Peyer's patch (tissue), 4 donors: ENCODE data around the gene PICK1. TPM values are rescaled to one million over a fixed set of nuclear protein-coding genes. Genes with fewer than 3 reads are reported as not detected.

ENCODE experiments used
- DNase-seq, 3 donors: peaks; one replicate each; pipeline ENCODE4 v3.0.0-alpha.2; 2017 to 2019
- H3K27ac ChIP-seq, 4 donors: fragments of 200-600 bp; sonication (generic); one replicate each; pipeline ENCODE4 v1.5.1; 2016 to 2019
- H3K27me3 ChIP-seq, 2 donors: fragments of 200-600 bp; sonication (generic); one replicate each; pipeline ENCODE4 v1.5.1; 2019
- H3K36me3 ChIP-seq, 3 donors: fragments of 200-600 bp; sonication (generic); one replicate each; pipeline ENCODE4 v1.5.1; 2016 to 2019
- H3K4me1 ChIP-seq, 4 donors: fragments of 200-600 bp; sonication (generic); one replicate each; pipeline ENCODE4 v1.5.1; 2016 to 2019
- H3K4me3 ChIP-seq, 4 donors: fragments of 200-600 bp; sonication (generic); 1 replicate in 3 of 4; 2 replicates in 1 of 4; pipeline ENCODE4 v1.5.1; 2016 to 2019; ENCODE audit warnings: mild to moderate bottlenecking in 1 of 4
- H3K9me3 ChIP-seq, 4 donors: fragments of 200-600 bp; sonication (generic); one replicate each; pipeline ENCODE4 v1.5.1; 2016 to 2019; ENCODE audit warnings: mild to moderate bottlenecking in 1 of 4
- POLR2A ChIP-seq, 2 donors: fragments of 450-650 bp; IDR thresholded peaks; one replicate each; pipeline ENCODE4 v1.5.1; 2017; ENCODE audit warnings: antibody characterized with exemption in 2 of 2, mild to moderate bottlenecking in 2 of 2, moderate library complexity in 2 of 2
- total RNA-seq, 4 donors: library from RNA; depleted of rRNA; stranded (reverse); fragments of >200 nt; gene quantifications; one replicate each; pipeline ENCODE4 v1.1.0, GENCODE V29; 2016
- TF ChIP-seq, protein P1 (sequence below), 6 experiments: fragments of 450-650 bp in 4 of 6; fragments of 200-600 bp in 2 of 6; sonication (generic) in 1 of 6; IDR thresholded peaks; one replicate each; pipeline ENCODE4 v1.5.1; 2017 to 2019; ENCODE audit warnings: antibody characterized with exemption in 6 of 6, mild to moderate bottlenecking in 3 of 6, moderate library complexity in 1 of 6

PICK1 gene
- total RNA-seq, 4 donors from 2014 or later, result 40.8 to 51.7 (median 46.4) TPM

DNA sequence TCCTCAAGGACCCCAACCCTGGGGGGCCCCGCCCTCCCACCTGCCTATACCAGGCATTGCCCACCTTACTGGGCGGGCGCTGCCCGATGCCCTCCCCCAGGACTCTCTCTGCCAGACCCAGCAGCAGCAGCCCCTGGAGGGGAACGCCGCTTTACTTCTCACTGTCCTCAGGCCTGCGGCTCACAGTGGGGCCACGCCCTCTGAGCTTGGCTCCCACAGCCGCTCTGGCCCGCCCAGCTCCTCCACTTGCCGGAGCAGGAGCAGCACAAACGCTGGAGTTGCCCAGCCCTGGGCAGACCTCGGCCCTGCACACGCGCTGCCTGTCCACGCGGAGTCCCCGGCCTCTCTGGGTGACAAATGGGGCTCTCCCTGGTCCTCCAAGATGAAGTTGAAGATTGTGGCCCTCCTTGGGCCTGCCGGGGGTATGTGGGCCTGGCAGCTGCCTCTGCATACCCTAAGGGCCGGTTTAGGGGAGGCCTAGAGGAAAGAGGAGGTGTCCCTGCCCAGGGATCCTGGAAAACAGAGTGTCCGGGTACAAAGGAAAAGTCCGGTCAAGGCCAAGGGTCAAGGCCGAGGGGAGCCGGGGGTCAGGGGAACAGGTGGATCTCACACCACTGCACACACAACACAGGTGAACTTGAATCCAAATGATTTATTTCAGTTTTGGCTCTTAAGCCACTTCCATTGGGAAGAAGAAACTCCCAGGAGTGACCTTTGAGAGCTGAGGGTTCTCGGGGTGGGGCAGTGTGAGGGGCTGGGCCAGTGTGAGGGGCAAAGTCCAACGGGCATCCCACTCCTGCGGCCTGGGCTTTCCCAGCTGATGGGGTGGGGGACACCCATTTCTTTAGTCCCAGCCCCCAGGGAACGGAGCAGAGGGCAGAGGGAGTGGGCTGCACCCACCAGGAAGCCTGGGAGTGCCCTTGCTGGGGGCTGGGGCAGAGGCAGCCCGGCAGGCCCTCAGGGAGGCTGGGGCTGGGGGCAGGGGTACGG is 54.0 kb downstream of the PICK1 start:
- DNase-seq, result peak in 2 of 3 donors; percentile 82 to 87
- H3K9me3 ChIP-seq, result no peaks in the 10 kb centered on the region
- peak overlapping the region in 3 of 4 donors; percentile 89 to 97 (median 96) for H3K27ac ChIP-seq
- peak overlapping the region in 2 of 4 donors; percentile 69 to 73 for H3K4me3 ChIP-seq
- H3K4me1 ChIP-seq, result peaks cover 0 to 26% (median 0%) of the 10 kb centered on the region in 4 donors
- peak in 1 of 2 donors; percentile 57 for TF ChIP-seq POLR2A (IDR thresholded peaks at IDR 0.05)
- TF ChIP-seq, protein P1, sequence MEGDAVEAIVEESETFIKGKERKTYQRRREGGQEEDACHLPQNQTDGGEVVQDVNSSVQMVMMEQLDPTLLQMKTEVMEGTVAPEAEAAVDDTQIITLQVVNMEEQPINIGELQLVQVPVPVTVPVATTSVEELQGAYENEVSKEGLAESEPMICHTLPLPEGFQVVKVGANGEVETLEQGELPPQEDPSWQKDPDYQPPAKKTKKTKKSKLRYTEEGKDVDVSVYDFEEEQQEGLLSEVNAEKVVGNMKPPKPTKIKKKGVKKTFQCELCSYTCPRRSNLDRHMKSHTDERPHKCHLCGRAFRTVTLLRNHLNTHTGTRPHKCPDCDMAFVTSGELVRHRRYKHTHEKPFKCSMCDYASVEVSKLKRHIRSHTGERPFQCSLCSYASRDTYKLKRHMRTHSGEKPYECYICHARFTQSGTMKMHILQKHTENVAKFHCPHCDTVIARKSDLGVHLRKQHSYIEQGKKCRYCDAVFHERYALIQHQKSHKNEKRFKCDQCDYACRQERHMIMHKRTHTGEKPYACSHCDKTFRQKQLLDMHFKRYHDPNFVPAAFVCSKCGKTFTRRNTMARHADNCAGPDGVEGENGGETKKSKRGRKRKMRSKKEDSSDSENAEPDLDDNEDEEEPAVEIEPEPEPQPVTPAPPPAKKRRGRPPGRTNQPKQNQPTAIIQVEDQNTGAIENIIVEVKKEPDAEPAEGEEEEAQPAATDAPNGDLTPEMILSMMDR (IDR thresholded peaks at IDR 0.05), result peak in 2 of 6 experiments; percentile 18 to 32
- peaks cover 0 to 11% (median 0%) of the 10 kb centered on the region in 3 donors for H3K36me3 ChIP-seq
- no peaks in the 10 kb centered on the region for H3K27me3 ChIP-seq

DNA sequence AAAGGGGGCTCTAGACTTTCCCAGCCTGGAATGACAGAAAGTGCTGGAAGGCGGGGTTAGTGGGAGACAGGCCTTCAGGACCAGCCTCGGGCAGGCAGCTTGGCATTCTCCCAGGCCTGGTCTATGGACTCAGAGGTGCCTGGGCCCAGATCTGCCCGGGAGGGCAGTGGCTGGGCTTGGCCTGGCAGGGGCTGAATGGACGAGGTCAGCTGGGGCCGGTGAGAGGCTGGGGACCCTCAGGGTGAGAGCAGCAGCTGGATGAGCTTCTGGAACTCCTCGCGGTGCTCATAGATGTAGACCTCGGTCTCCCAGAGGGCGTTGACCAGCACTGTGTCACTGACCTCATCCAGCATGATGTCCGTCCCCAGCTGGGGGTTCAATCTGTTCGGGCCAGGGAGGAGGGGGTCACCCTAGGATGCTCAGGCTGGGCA is 54.7 kb downstream of the PICK1 start:
- Histone ChIP-seq H3K4me1 (peaks cover 0 to 26% (median 0%) of the 10 kb centered on the region in 4 donors), H3K36me3 (peaks cover 0 to 11% (median 0%) of the 10 kb centered on the region in 3 donors), H3K9me3 (no peaks in the 10 kb centered on the region), H3K27ac (peak overlapping the region in 3 of 4 donors; percentile 89 to 97 (median 96)), H3K4me3 (peak overlapping the region in 2 of 4 donors; percentile 69 to 73), H3K27me3 (no peaks in the 10 kb centered on the region)
- TF ChIP-seq POLR2A (IDR thresholded peaks at IDR 0.05), result peak in 1 of 2 donors; percentile 7
- TF ChIP-seq, protein P1 (IDR thresholded peaks at IDR 0.05), result no peak
- peak in 2 of 3 donors; percentile 64 to 78 for DNase-seq

DNA sequence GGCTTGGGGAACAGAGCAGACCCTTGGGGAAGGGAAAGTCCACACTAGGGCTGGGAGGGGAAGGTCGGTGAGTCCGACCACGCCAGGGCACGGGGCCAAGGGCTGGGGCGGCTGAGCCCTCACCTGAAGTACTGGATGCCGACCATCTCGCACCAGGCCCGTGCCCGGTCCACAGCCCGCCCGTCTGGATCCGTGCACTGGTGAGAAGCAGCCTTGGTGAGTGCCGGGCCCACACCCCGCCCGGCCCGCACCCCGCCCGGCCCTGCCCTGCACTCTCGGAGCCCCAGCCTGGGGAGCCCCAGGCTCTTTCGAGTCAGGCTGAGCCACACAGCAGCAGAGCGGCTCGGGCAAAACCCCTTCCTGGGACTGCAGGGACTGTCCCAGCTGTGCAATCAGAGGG is 55.2 kb downstream of the PICK1 start:
- peak in 2 of 3 donors; percentile 62 to 79 for DNase-seq
- Histone ChIP-seq H3K27ac (peak overlapping the region in 3 of 4 donors; percentile 89 to 97 (median 96)), H3K4me1 (peaks cover 0 to 24% (median 0%) of the 10 kb centered on the region in 4 donors), H3K4me3 (peak overlapping the region in 2 of 4 donors; percentile 69 to 73), H3K27me3 (no peaks in the 10 kb centered on the region), H3K9me3 (no peaks in the 10 kb centered on the region), H3K36me3 (peaks cover 0 to 11% (median 0%) of the 10 kb centered on the region in 3 donors)
- TF ChIP-seq, protein P1 (IDR thresholded peaks at IDR 0.05), result no peak
- TF ChIP-seq POLR2A (IDR thresholded peaks at IDR 0.05), result no peak

- peaks cover 0 to under 1% (median 0%) of the 10 kb centered on the region in 4 donors for H3K4me1 ChIP-seq
- H3K36me3 ChIP-seq, result peaks cover 0 to 11% (median 0%) of the 10 kb centered on the region in 3 donors
- H3K4me3 ChIP-seq, result no peak overlapping the region
- no peak for TF ChIP-seq POLR2A (IDR thresholded peaks at IDR 0.05)
- TF ChIP-seq, protein P1 (IDR thresholded peaks at IDR 0.05), result peak; percentile 60 to 91 (median 88)
- no peak overlapping the region for H3K27ac ChIP-seq
- peak; percentile 71 to 91 (median 90) for DNase-seq
- no peaks in the 10 kb centered on the region for H3K27me3 ChIP-seq
- H3K9me3 ChIP-seq, result no peaks in the 10 kb centered on the region
These were observed 57.5 kb downstream of the PICK1 start for GRCh38 chr22:38114484-38115398.
